T-cell (primary cell): Measurements from ENCODE around the gene BNIP5. TPM values are rescaled to one million over a fixed set of nuclear protein-coding genes. Genes with fewer than 3 reads are reported as not detected.

Experiments used
- ATAC-seq, 4 experiments: fragments of 200-7000 bp in 3 of 4; fragments of 150-1000 bp in 1 of 4; cut with Tn5 transposase; replicated peaks in 1 of 4; 1 replicate in 3 of 4; 2 replicates in 1 of 4; pipeline ENCODE4 v1.10.0; 2021; ENCODE audit warnings: moderate library complexity in 3 of 4, mild to moderate bottlenecking in 2 of 4, moderate number of reproducible peaks in 1 of 4
- CTCF ChIA-PET, 2 donors: fragments of 300-600 bp; sonication (Branson Sonifier 250); formaldehyde crosslinking; loops; one replicate each; lab custom pipeline; 2022; ENCODE audit warnings: antibody characterized with exemption in 2 of 2; lab: Charles Lee
- POLR2A ChIA-PET, 2 donors: fragments of 300-600 bp; sonication (Branson Sonifier 250); formaldehyde crosslinking; loops; one replicate each; lab custom pipeline; 2022; ENCODE audit warnings: antibody characterized with exemption in 2 of 2; lab: Charles Lee
- DNase-seq, 35 experiments: peaks; one replicate each; pipeline versions ENCODE4 v3.0.0 to v3.0.0-alpha.2; 2013 to 2023
- H3K27ac ChIP-seq: one replicate; pipeline ENCODE4 v1.5.1; 2013; ENCODE audit warnings: low read length
- H3K27me3 ChIP-seq, 2 experiments: replicated peaks in 1 of 2; 1 replicate in 1 of 2; 2 replicates in 1 of 2; pipeline versions ENCODE4 v1.6.1 to v1.7.0; 2013; ENCODE audit warnings: low read length in 1 of 2, mixed read lengths in 1 of 2; ENCODE audit not compliant: control insufficient read depth in 2 of 2, insufficient read depth in 2 of 2; ENCODE audit errors: extremely low read depth in 1 of 2
- H3K36me3 ChIP-seq, 2 donors: 1 replicate in 1 of 2; 2 replicates in 1 of 2; pipeline versions ENCODE4 v1.6.1 to v1.7.0; 2013; ENCODE audit warnings: low read length in 1 of 2; ENCODE audit not compliant: control insufficient read depth in 2 of 2, insufficient read depth in 1 of 2; ENCODE audit errors: extremely low read depth in 1 of 2
- H3K4me1 ChIP-seq, 2 experiments: 1 replicate in 1 of 2; 2 replicates in 1 of 2; pipeline versions ENCODE4 v1.6.1 to v1.7.0; 2013; ENCODE audit warnings: low read length in 2 of 2, mixed read lengths in 1 of 2; ENCODE audit not compliant: insufficient read depth in 2 of 2, control insufficient read depth in 1 of 2; ENCODE audit errors: extremely low read depth in 1 of 2
- H3K4me3 ChIP-seq, 2 donors: 1 replicate in 1 of 2; 2 replicates in 1 of 2; pipeline versions ENCODE4 v1.5.1 to v1.7.0; 2013; ENCODE audit warnings: mild to moderate bottlenecking in 2 of 2, low read length in 1 of 2, moderate library complexity in 1 of 2; ENCODE audit not compliant: control insufficient read depth in 1 of 2; ENCODE audit errors: extremely low read depth in 1 of 2
- H3K9me3 ChIP-seq: 2 replicates; pipeline ENCODE4 v1.7.0; 2013
- H3K27ac Mint-ChIP-seq, 2 donors: one replicate each; pipeline ENCODE4 v1.8.0; 2020 to 2021; ENCODE audit warnings: mild to moderate bottlenecking in 2 of 2, mixed read lengths in 2 of 2
- H3K27me3 Mint-ChIP-seq, 2 donors: one replicate each; pipeline ENCODE4 v1.8.0; 2021 to 2022; ENCODE audit warnings: mixed read lengths in 2 of 2
- H3K36me3 Mint-ChIP-seq: one replicate; pipeline ENCODE4 v1.8.0; 2021; ENCODE audit warnings: mixed read lengths
- H3K4me1 Mint-ChIP-seq, 3 donors: one replicate each; pipeline ENCODE4 v1.8.0; 2020 to 2022; ENCODE audit warnings: mixed read lengths in 3 of 3, mild to moderate bottlenecking in 1 of 3
- H3K4me3 Mint-ChIP-seq, 3 donors: one replicate each; pipeline ENCODE4 v1.8.0; 2020 to 2022; ENCODE audit warnings: mild to moderate bottlenecking in 3 of 3, mixed read lengths in 3 of 3, moderate library complexity in 3 of 3
- H3K9me3 Mint-ChIP-seq, 3 donors: one replicate each; pipeline ENCODE4 v1.8.0; 2020 to 2022; ENCODE audit warnings: mixed read lengths in 3 of 3
- WGBS: methylation state at CpG from one replicate; pipeline ENCODE4 v1.1.5; 2013; ENCODE audit warnings: missing lambda C conversion rate; ENCODE audit not compliant: insufficient coverage; 5-methylcytosine and 5-hydroxymethylcytosine counted together
- total RNA-seq, 35 experiments: library from RNA in 6 of 35; stranded (reverse) in 6 of 35; fragments of 120-200 nt in 1 of 35; gene quantifications; one replicate each; pipeline versions ENCODE4 v1.2.1 to v1.2.4 and lab custom pipeline; 2013 to 2026

Gene BNIP5
- total RNA-seq, 5 donors from 2014 or later (not counting 1 experiment from before 2014, with no cell fraction given): 0.09 TPM; not detected in 4

- no peaks in the 10 kb centered on the region for H3K36me3 Mint-ChIP-seq
- Histone ChIP-seq H3K36me3 (no peaks in the 10 kb centered on the region), H3K27ac (no peak overlapping the region), H3K4me1 (peaks cover 8 to 12% of the 10 kb centered on the region in 2 experiments), H3K27me3 (peaks cover 2 to 23% of the 10 kb centered on the region in 2 experiments), H3K9me3 (no peaks in the 10 kb centered on the region), H3K4me3 (no peak overlapping the region)
- ChIA-PET POLR2A (no interaction called here), CTCF (interaction anchor here in 1 of 2 donors (0.6 kb wide), 1 partner anchor 170 kb away, joined by 3 read pairs; no protein-coding TSS in a partner anchor)
- H3K27ac Mint-ChIP-seq: no peak overlapping the region
- 72% methylated on average over 11 of the region's 23 CpGs for WGBS
- peaks cover 2 to 8% of the 10 kb centered on the region in 2 donors for H3K27me3 Mint-ChIP-seq
- H3K4me1 Mint-ChIP-seq: peaks cover 8 to 11% (median 9%) of the 10 kb centered on the region in 3 donors
- peak in 5 of 35 experiments; percentile 3 to 41 (median 6) for DNase-seq
- H3K9me3 Mint-ChIP-seq: no peaks in the 10 kb centered on the region
- ATAC-seq: no peak
- no peak overlapping the region for H3K4me3 Mint-ChIP-seq
Observed at GRCh38 chr6:36290668-36291620, 45.7 kb downstream of the BNIP5 start.

GRCh38 chr6:36289281-36289878 is 47.3 kb downstream of the BNIP5 start:
- H3K4me3 ChIP-seq: no peak overlapping the region
- Mint-ChIP-seq H3K36me3 (no peaks in the 10 kb centered on the region), H3K4me1 (peaks cover 11 to 14% (median 12%) of the 10 kb centered on the region in 3 donors), H3K27me3 (peaks cover 15 to 21% of the 10 kb centered on the region in 2 donors), H3K9me3 (no peaks in the 10 kb centered on the region), H3K4me3 (no peak overlapping the region), H3K27ac (no peak overlapping the region)
- peaks cover 8 to 12% of the 10 kb centered on the region in 2 experiments for H3K4me1 ChIP-seq
- no peak for DNase-seq
- POLR2A ChIA-PET: interaction anchor here in 1 of 2 donors (0.6 kb wide), 1 partner anchor 25 kb away, joined by 5 read pairs; no protein-coding TSS in a partner anchor
- ATAC-seq: no peak
- 83% methylated on average over 3 of the region's 7 CpGs for WGBS
- CTCF ChIA-PET: interaction anchor here in 1 of 2 donors (1.0 to 1.1 kb wide), 2 partner anchors 9 to 13 kb away, joined by 3 read pairs; no protein-coding TSS in a partner anchor
- H3K9me3 ChIP-seq: no peaks in the 10 kb centered on the region
- H3K27ac ChIP-seq: no peak overlapping the region
- peaks cover 8 to 26% of the 10 kb centered on the region in 2 experiments for H3K27me3 ChIP-seq
- H3K36me3 ChIP-seq: no peaks in the 10 kb centered on the region

- H3K9me3 ChIP-seq: no peaks in the 10 kb centered on the region
- H3K4me1 ChIP-seq: peaks cover 8 to 12% of the 10 kb centered on the region in 2 experiments
- Mint-ChIP-seq H3K27me3 (peaks cover 36 to 38% of the 10 kb centered on the region in 2 donors), H3K27ac (no peak overlapping the region), H3K4me3 (no peak overlapping the region), H3K4me1 (peaks cover 11 to 14% (median 12%) of the 10 kb centered on the region in 3 donors), H3K36me3 (no peaks in the 10 kb centered on the region), H3K9me3 (no peaks in the 10 kb centered on the region)
- peaks cover 10 to 34% of the 10 kb centered on the region in 2 experiments for H3K27me3 ChIP-seq
- ATAC-seq: no peak
- no peak overlapping the region for H3K4me3 ChIP-seq
- 50% methylated on average over 2 of the region's 5 CpGs for WGBS
- H3K36me3 ChIP-seq: no peaks in the 10 kb centered on the region
- no peak overlapping the region for H3K27ac ChIP-seq
- CTCF ChIA-PET: interaction anchor here in 1 of 2 donors (1.2 to 1.3 kb wide), 2 partner anchors 10 to 16 kb away, joined by 3 read pairs; no protein-coding TSS in a partner anchor
- POLR2A ChIA-PET: no interaction called here
- no peak for DNase-seq
Observed at GRCh38 chr6:36286858-36287257, 49.8 kb downstream of the BNIP5 start.

GRCh38 chr6:36285797-36286196 is 50.9 kb downstream of the BNIP5 start:
- ATAC-seq: no peak
- Mint-ChIP-seq H3K4me3 (no peak overlapping the region), H3K27me3 (peaks cover 43 to 45% of the 10 kb centered on the region in 2 donors), H3K27ac (no peak overlapping the region), H3K36me3 (no peaks in the 10 kb centered on the region), H3K4me1 (peaks cover 11 to 14% (median 12%) of the 10 kb centered on the region in 3 donors), H3K9me3 (no peaks in the 10 kb centered on the region)
- H3K4me3 ChIP-seq: no peak overlapping the region
- H3K9me3 ChIP-seq: no peaks in the 10 kb centered on the region
- peaks cover 8 to 12% of the 10 kb centered on the region in 2 experiments for H3K4me1 ChIP-seq
- no CpG with 5 or more reads among the region's 1 CpG for WGBS
- ChIA-PET CTCF (interaction anchor here in 1 of 2 donors (1.2 kb wide), 1 partner anchor 11 kb away, joined by 3 read pairs; no protein-coding TSS in a partner anchor), POLR2A (interaction anchor here in 1 of 2 donors (0.6 kb wide), 1 partner anchor 56 kb away, joined by 3 read pairs; no protein-coding TSS in a partner anchor)
- H3K27me3 ChIP-seq: peaks cover 10 to 28% of the 10 kb centered on the region in 2 experiments
- H3K27ac ChIP-seq: no peak overlapping the region
- H3K36me3 ChIP-seq: no peaks in the 10 kb centered on the region
- no peak for DNase-seq

GRCh38 chr6:36285187-36285671 is 51.5 kb downstream of the BNIP5 start:
- whole genome bisulfite sequencing: 18% methylated on average over 21 of the region's 26 CpGs
- POLR2A ChIA-PET: no interaction called here
- no peak for DNase-seq
- no peak overlapping the region for H3K4me3 Mint-ChIP-seq
- Histone ChIP-seq H3K4me1 (peaks cover 8 to 12% of the 10 kb centered on the region in 2 experiments), H3K27ac (no peak overlapping the region), H3K9me3 (no peaks in the 10 kb centered on the region), H3K4me3 (no peak overlapping the region), H3K36me3 (no peaks in the 10 kb centered on the region), H3K27me3 (peaks cover 10 to 28% of the 10 kb centered on the region in 2 experiments)
- ATAC-seq: no peak
- H3K27me3 Mint-ChIP-seq: peaks cover 47 to 50% of the 10 kb centered on the region in 2 donors
- peaks cover 11 to 14% (median 12%) of the 10 kb centered on the region in 3 donors for H3K4me1 Mint-ChIP-seq
- no peaks in the 10 kb centered on the region for H3K36me3 Mint-ChIP-seq
- H3K9me3 Mint-ChIP-seq: no peaks in the 10 kb centered on the region
- H3K27ac Mint-ChIP-seq: no peak overlapping the region
- CTCF ChIA-PET: no interaction called here

GRCh38 chr6:36284359-36284758 is 52.3 kb downstream of the BNIP5 start:
- CTCF ChIA-PET: interaction anchor here in 1 of 2 donors (1.5 kb wide), 1 partner anchor 18 kb away, joined by 4 read pairs; no protein-coding TSS in a partner anchor
- peaks cover 8 to 12% of the 10 kb centered on the region in 2 experiments for H3K4me1 ChIP-seq
- no peaks in the 10 kb centered on the region for H3K9me3 Mint-ChIP-seq
- no peak overlapping the region for H3K4me3 ChIP-seq
- POLR2A ChIA-PET: no interaction called here
- peaks cover 10 to 31% of the 10 kb centered on the region in 2 experiments for H3K27me3 ChIP-seq
- no peaks in the 10 kb centered on the region for H3K9me3 ChIP-seq
- no peak overlapping the region for H3K27ac Mint-ChIP-seq
- whole genome bisulfite sequencing: no CpG with 5 or more reads among the region's 1 CpG
- H3K36me3 Mint-ChIP-seq: no peaks in the 10 kb centered on the region
- H3K27ac ChIP-seq: no peak overlapping the region
- no peak overlapping the region for H3K4me3 Mint-ChIP-seq
- H3K4me1 Mint-ChIP-seq: peaks cover 11 to 14% (median 12%) of the 10 kb centered on the region in 3 donors
- ATAC-seq (no peak), DNase-seq (no peak)
- H3K27me3 Mint-ChIP-seq: peaks cover 52 to 57% of the 10 kb centered on the region in 2 donors
- H3K36me3 ChIP-seq: no peaks in the 10 kb centered on the region
